HG03175 (cell line): ENCODE measurements around the gene ZNF232.
"Not testable (repeated sequence)": the region's sequence is repeated elsewhere in the genome, so short reads cannot be mapped to it uniquely, and the experiment has no call there.

ENCODE experiments used
- ATAC-seq: cut with Tn5 transposase; IDR thresholded peaks from one replicate; pipeline ENCODE4 v1.9.1; 2021; ENCODE audit warnings: mild to moderate bottlenecking, moderate library complexity; ENCODE audit not compliant: unreplicated experiment

ZNF232 gene

DNA sequence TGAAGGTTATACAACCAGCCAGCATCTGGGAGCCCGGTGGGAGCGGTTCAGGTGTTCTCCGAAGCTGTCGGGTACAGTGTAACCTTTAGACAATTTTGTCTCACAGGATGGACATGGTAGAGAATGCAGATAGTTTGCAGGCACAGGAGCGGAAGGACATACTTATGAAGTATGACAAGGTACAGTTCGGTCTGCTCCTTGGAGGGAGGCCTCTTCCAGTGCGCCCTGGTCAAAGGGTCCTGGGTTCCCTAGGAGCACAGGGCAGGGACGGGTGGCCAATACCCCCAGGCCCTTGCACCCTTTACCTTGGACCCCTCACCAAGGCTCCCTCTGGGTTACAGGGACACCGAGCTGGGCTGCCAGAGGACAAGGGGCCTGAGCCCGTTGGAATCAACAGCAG, 18.6 kb upstream of the ZNF232 start:
- ATAC-seq: not testable (repeated sequence)

DNA sequence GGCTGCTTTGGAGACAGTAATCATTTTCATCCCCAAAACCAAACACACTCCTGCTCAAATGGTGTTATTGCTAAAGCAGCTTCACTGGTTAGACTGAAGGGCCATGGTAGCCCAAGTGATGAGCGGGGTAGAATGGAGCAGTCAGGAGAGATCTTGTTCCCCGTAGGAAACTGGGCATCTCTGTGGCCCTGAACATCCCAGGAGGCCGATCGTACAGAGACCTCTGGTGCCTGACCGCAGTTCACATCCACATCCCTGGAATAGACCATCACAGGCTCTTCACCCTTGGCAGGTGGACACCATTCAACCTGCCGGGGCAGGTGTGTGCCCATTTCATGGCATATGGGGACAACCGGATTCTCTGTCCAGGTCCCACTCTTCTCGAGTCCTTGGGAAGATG, 18.1 kb upstream of the ZNF232 start:
- not testable (repeated sequence) for ATAC-seq

DNA sequence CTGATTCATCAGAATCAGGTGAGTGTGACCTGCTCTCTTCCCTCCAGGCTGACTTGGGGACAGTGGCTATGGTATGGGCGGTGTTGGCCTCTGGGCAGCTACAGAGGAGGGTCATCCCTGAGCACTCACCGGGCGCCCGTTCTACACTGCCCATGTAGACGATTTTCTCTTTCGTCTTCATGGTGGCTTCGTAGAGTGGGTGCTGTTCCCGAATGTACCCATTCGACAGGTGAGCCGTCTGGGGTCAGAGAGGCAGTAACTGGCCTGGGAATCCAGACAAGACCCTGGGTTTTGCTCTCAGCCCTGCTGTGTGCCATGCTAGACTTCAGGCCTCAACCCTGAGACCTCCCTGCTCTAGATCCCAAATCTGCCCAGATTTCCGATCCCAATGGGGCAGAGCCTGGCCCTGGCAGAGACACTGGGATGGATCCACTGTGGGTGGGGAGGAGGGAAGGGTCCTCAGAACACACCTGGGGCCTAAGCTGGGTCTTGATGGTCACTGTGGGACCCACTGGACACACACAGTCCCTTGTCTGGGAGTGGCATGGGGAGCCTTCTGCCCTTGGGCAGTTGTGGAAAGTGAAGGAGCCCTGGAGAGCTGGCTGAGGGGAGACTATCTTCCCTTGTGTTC, 17.3 kb upstream of the ZNF232 start:
- no peak for ATAC-seq

DNA sequence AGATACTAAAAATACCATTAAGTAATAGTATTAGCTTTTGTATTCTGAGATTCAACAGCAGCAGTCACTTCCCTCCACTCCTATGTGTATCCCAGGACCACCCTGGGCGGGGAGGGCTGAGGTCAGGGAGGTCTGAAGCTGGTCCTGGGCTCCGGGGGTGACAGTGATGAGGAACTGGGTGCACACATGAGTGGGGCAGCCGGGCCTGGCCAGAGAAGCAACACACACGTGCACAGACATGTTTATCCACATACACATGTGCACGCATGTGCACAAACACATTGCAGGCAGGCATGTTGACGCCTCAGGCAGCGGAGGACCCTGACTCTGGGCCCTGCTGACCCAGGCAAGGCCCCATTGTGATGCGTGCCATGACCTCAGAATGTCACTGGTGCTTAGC, 16.7 kb upstream of the ZNF232 start:
- not testable (repeated sequence) for ATAC-seq

DNA sequence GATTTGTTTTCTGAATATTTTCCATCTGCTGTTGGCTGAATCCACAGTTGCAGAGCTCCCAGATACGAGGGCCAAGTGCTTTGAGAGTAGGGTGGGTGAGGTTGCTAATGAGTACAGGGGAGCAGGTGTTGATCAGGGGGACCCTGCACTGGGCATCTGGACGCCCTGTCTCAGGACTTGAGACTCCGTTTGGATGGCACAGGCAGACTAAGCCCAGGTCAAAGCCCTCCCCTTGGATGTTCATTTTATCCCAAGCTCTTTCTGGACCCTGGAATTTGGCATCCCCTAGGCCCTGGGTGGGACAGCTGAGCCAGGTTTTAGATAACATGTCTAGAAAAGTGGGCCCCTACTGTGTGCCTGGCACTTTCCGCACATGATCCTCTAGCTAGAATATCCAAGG, 16.2 kb upstream of the ZNF232 start:
- no peak for ATAC-seq

DNA sequence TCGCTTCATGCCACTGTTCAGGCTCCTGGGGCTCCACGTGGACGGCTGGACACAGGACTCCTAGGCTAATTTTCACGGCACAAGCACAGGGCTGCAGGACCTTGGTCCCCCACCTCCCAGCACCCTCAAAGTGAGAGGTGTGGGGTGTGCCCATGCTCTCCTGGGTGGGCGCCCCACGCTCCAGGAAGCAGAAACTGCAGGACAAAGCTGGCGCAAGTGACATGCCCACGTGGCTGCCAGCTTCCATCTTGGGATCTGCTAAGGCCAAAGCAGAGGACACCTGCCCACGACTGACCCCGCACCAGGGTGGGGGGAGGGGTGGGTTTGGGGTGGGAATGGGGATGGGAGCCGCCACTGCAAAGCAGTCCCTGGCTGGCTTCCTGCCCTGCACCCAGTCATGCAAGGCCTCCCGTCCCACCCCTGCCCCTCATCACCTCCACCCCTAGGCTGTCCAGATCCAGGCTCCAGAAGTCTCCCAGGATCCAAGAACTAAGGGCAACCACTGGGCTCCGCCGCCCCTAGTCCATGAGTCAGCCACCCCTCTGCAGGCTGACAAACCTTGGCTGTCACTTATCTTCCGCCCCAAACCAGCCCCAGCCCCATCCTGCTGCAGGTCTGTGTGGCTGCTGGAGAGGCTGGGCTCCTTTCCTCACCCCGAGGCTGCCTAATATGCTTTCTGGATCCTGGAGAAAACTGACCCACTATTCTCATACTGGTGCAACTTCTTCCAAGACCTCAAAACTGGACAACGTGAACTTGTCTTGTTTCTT, 15.2 kb upstream of the ZNF232 start:
- ATAC-seq: no peak

DNA sequence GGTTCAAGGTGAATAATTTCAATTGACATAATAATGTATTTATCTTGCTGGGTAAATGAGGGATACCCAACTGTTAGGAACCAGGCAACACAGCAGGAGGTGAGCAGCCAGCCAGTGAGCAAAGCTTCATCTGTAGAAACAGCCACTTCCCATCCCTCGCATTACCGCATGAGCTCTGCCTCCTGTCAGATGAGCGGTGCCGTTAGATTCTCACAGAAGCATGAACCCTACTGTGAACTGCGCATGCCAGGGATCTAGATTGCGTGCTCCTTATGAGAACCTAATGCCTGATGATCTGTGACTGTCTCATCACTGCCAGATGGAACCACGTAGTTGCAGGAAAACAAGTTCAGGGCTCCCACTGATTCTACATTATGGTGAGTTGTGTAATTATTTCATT, 13.2 kb upstream of the ZNF232 start:
- ATAC-seq: not testable (repeated sequence)

DNA sequence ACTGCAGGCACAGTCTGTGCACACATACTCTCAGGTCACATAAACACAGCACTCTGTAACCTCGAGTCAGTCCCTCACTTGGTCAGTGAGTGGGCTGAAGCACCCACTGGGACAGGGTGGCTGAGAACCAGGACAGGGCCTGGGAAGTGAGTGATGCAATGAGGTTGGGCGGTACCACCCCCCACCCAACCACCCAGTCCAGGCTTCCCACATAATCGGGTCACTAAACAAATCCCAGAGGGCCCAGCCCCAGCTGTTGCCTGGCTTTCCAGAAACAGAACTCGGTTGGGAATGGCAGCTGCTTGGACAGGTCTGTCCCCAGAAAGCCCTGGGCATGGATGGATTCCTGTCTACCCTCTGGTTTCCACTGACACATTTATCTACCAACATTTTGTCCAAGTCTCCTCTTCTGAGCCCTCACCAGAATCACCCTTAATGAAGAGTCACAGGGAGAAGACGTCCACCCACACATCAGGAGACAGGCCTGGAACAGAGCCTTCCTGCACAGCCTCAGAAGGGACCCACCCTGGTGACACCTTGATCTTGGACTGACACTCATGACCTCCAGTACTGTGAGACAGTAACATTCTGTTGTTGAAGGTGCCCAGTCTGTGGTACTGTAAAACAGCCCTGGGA, 12.6 kb upstream of the ZNF232 start:
- not testable (repeated sequence) for ATAC-seq

DNA sequence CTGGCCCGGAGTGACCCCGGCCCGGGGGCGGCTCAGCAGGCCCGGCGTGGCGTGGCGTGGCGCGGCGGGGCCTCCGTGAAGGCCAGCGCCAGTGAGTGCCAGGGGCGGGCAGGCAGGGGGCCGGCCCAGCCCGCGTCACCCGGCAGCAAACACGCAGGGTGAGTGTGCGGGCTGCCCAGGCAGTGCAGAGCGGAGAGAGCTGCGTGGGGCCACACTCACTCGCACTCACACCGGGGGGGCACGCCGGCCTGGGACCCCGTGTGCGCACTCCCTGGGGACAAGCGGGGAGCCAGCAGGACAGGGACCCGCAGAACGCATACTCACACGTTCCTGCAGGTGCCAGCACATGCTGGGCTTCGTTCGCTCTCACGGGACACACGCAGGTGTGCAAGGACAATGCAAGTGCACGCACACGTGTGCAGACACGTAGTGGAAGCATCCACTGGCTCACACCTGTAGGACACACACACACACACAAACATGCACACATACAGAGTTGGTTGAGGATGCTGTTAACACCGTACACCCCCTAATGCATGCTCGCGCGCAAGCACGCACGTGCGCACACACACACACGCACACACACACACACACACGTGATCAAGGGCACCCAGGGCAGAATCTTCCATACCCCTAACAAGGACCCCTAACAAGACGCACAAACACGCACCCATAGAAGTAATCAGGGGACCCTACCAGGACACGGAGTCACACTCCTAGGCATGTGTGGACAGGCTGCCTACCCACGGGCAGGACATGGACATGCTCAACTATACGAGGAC, 11.9 kb upstream of the ZNF232 start:
- ATAC-seq: no peak

DNA sequence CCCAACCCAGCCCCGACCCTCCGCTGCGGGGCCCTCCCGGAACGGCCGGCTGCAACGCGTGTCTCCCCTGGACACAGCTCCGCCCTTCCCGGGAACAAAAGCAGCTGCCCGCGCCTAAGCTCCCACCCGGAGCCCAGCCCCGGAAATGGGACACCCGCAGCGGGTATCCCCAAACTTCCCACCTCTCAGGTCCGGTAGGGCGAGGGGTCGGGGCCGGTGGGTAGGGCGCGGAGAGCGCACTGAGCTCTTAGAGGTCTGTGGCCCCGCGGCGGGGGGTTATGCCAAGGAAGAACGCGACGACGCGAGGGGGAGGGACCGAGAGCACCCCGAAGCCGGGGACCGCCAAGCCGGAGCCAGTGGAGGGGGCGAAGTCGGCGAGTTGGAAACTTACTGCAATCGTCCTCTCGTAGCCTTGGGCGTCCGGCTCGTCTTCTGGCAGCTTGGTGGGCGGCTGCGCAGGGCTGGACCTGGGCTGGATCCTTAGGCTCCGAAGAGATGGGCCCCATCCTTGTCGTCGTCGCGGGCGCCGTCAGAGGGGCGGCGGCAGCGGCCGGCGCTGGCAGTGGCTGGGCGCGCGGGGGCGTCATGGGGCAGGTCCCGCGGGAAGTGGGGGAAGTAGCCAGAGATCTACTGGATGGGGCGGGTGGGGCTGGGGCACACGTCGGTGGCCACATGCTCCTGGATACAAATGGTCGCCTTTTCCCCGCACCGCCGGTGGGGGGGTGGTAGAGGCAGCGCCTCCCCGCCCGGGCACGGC, 11.1 kb upstream of the ZNF232 start:
- ATAC-seq: no peak

DNA sequence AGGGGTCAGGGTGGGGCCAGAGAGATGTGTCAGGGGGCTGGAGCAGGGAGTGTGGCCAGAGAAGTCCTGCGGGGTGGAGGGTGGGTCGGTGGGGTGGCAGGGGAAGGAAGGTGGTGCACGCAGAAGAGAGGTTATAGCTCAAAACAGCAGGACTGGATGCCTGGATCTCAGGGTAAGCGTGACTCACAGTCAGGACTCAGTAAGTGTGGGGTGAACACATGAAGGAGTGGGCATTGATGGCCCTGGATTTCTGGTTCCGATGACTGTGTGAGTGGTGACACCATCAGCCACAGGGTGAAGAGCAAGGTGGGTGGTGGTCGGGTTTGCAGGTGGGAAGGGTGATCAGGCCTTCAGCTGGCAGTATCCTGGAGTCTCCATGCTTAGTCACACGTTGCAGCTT, 10.4 kb upstream of the ZNF232 start:
- ATAC-seq: not testable (repeated sequence)

DNA sequence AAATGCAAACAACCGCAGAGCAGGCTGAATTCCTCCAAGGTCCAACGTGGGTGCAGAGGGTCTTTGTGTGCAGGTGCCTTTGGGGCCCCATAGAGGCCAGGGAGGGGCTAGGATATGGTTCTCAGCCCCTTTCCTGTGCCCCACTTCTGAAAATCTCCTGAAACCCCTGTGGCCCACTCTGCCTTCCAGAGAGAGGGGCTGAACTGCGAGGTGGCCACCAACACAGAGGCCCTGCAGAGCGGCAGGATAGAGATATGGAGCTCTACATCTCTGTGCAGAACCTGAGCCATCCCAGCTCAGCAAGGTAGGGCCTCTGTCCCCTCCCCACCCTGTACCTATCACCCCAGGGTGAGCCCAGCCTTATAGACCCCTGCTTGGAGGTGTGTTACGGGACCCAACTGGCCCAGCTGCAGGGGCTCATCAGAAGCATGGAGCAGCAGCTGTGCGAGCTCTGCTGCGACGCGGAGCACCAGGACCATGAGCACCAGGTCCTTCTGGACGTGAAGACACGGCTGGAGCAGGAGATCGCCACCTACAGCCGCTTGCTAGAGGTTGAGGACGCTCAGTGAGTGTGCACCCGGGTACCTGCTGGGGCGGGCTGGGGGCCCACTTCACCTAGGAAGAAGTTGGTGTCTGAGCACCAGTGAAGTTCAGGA, 9.6 kb upstream of the ZNF232 start:
- ATAC-seq: no peak

DNA sequence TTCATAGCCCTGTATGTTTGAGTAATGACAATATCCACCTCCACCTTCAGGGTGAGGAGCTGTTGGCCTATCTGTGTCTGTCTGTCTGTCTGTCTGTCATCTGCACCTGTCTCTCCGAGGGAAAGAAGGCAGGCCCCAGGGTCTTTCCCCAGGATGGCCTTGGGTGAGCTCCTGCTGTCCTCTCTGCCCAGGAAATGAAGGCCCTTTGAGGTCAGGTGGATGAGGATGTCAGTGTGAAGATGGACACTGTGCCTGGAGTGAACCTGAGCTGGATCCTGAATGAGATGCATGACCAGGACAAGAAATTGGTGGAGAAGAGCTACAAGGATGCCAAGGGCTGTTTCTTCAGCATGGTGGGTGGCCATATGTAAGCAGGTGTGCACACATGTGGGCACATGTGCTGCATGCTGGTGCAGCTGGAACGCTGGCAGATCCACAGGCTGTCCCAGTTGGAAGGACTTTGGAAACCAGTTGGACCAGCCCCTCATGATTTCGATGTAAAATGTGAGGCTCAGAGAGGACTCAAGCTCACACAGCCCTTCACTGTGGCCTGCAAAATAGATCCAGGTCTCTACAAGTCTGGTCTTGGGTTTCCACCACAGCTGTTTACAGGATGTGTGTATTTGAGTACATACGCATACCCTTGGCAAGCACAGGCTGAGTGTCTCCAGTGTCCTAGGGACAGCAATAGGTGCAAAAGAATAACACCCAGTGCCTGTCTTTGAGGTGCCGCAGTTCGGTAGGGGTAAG, 8.9 kb upstream of the ZNF232 start:
- ATAC-seq: not testable (repeated sequence)

DNA sequence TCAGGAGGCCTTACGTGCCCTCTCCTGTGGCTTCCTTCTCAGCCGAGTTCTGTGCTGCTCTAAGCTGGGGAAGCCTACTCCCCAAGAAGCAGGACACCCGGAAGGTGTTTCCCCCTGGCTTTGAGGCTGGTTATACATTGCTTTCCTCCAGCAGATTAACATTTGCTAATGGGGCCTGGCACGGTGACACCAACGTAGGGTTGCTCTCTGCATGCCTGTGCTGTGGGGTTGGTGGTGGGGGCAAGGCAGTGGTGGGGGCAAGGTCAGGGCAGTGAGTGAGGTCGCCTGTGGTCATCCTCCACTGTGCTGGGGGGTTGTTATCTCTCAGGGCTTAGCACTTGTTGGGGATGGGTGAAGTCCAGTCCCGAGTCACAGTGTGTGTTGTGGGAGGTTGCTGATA, 8.4 kb upstream of the ZNF232 start:
- ATAC-seq: no peak

DNA sequence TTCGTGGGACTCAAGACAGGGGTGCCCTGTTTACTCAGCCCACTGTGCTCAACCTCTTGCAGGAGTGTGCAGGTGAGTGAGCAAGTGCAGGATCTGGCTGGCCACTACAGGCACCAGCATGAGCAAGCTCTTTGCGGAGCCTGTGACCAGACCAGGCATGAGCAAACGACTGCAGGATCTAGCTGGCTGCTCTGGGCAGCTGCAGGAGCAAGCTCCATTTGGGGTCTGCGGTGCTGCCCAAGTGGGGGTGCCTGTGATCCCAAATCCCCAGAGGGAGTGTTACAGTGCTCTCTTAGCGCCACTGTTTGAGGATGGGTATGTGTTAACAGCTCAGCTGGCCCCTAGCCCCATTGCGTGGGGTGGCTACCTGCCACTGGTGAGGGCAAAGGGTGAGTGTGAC, 6.5 kb upstream of the ZNF232 start:
- ATAC-seq: no peak

DNA sequence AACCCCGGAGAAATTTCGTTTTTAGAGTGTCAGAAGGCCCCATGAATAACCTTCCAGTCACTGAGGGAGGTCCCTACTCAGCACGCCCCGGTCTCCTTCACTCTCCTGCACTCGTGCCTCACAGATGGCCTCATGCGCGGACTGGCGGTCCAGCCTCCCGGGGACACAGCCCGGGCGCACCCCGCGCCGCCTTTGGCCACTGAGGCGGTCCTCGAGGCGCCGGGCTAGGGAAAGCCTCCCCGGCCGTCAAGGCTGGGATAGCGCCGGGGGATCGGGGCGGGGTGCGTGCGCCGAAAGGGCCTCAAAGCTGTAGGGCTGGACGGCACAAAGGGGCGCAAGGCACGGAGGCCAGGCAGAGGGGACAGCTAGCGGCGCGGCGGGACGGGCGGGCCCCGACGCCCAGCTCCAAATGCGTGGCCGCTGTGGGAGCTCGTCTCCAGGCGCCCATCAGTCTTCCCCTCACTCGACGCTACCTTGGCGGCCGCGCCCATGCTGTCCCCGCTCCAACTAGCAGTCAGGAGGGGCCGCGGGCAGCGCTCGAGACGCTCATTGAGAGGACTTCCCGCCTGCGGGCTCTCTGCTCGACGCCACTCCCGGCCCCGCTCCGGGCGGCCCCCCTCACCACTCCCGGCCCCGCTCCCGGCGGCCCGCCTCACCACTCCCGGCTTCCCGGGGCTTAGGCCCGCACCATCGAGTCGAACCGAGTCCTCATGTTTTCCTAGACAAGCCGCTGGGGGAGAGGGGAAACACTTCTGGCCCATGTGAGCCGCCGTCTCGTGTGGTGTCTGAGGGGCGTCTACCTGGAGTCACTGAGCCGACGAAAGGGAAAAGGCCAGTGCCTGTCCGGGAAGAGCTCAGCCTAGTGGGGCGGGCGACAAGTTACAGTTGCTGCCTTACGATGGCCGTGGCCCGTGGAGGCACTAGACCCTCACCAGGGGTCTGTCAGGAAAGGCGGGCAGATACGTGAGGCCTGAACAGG, 4.3 kb upstream of the ZNF232 start, which contains the start of gene USP6:
Gene USP6, plus strand, starts transcription at position 360 of the 979 bp plus-strand sequence. CDS start 14,336 bp downstream, outside the sequence.
- no peak for ATAC-seq

DNA sequence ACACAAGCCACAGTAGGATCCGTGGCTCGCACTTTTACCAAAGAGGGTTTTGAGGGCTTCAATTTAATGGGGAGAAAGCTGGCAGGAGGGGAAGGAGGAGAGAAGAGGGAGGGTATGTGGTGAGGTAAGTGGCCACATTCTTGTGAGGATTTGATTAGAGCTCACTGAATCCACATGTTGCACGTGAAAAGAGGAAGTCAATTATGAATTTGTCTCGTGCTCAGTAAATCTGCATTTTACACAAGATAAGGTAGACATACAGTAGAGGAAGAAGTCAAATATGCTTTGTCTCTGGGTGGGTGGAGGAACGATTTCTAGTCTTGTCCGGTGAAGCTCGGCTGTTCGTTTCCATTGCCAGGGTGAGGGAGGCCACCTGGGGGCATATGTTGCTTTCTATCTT, 862 bp downstream of the ZNF232 start:
- no peak for ATAC-seq

DNA sequence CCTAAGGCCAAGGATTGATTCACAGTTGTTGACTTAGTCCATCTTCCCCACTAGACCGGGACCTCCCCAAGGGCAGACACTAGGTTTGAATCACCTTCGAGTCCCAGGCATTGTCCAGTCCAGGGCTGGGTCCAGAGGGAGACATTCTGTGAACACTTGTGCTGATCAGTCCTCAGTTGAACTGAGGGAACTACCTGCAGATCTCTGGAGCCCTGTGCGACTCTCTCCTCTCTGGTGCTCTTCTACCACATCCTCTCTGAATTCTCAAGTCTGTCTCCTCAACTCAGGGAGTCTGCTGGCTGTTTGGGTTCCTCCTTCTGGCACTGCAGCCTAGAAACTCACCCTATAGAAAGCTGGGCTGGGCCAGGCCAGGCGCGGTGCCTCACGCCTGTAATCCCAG, 10.8 kb downstream of the ZNF232 start:
- no peak for ATAC-seq
